ENCODE measurements around the gene TFCP2.
A peak's percentile ranks its signal among the peaks of the same experiment; 100 is the strongest.

Gene TFCP2

DNA sequence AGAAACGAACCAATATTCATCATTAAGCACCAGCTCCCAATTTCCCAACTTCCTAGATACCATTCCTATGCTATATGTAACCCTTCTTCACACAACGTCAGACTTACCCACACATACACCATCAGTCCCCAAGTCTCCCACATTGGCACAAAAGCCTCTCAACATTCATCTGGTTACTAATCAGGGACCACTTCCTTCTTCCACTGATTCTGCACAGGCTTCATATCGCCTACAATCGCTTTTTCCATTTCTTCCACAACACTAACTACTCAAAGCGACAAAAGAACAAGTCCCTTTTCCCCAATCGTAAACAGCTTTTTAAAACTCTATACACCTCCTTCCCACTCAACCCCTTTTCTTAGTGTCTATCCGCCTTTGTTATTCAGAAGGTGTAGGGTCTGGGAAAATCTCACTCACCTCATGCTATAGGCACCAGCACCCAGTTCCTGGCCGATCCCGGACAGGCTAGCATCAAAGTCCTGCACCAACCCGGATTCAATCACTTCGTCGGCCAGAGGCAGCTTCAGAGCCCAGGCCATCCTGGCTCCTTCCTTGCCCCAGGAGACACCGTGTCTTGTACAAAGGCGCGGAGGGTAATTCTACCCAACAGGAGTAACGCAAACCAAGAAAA is 936 bp downstream of the TFCP2 start:
- TF ChIP-seq, protein P1, sequence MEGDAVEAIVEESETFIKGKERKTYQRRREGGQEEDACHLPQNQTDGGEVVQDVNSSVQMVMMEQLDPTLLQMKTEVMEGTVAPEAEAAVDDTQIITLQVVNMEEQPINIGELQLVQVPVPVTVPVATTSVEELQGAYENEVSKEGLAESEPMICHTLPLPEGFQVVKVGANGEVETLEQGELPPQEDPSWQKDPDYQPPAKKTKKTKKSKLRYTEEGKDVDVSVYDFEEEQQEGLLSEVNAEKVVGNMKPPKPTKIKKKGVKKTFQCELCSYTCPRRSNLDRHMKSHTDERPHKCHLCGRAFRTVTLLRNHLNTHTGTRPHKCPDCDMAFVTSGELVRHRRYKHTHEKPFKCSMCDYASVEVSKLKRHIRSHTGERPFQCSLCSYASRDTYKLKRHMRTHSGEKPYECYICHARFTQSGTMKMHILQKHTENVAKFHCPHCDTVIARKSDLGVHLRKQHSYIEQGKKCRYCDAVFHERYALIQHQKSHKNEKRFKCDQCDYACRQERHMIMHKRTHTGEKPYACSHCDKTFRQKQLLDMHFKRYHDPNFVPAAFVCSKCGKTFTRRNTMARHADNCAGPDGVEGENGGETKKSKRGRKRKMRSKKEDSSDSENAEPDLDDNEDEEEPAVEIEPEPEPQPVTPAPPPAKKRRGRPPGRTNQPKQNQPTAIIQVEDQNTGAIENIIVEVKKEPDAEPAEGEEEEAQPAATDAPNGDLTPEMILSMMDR (IDR thresholded peaks at IDR 0.05; ENCODE audit: extremely low read depth, missing control alignments), result no peak
- peak; percentile 23 for DNase-seq (ENCODE audit: low spot score)

DNA sequence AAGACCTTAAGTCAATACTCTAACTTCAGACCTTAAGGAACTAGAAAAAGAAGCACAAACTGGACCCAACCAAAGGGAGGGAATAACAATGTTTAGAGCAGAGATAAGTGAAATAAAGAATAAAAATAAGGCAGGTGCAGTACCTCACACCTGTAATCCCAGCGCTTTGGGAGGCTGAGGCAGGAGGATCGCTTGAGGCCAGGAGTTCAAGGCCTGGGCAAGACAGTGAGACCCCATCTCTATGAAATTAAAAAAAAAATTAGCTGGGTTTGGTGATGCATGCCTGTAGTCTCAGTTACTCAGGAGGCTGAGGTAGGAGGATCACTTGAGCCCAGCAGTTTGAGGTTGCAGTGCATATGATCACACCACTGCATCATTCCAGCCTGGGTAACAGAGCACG is 9.1 kb downstream of the TFCP2 start:
- TF ChIP-seq, protein P1 (IDR thresholded peaks at IDR 0.05; ENCODE audit: extremely low read depth, missing control alignments), result no peak
- DNase-seq (ENCODE audit: low spot score), result no peak

DNA sequence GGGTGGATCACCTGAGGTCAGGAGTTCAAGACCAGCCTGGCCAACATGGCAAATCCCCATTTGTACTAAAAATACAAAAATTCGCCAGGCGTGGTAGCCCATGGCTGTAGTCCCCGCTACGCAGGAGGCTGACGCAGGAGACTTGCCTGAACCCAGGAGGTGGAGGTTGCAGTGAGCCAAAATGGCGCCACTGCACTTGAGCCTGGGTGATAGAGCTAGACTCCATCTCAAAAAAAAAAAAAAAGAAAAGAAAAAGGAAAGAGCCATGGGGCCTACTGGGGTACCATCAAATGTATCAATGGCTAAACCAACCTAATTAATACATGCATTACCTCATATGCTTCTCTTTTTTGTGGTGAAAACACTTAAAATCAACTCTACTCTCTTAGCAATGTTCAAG is 10.7 kb downstream of the TFCP2 start:
- TF ChIP-seq, protein P1 (IDR thresholded peaks at IDR 0.05; ENCODE audit: extremely low read depth, missing control alignments), result no peak
- no peak for DNase-seq (ENCODE audit: low spot score)

DNA sequence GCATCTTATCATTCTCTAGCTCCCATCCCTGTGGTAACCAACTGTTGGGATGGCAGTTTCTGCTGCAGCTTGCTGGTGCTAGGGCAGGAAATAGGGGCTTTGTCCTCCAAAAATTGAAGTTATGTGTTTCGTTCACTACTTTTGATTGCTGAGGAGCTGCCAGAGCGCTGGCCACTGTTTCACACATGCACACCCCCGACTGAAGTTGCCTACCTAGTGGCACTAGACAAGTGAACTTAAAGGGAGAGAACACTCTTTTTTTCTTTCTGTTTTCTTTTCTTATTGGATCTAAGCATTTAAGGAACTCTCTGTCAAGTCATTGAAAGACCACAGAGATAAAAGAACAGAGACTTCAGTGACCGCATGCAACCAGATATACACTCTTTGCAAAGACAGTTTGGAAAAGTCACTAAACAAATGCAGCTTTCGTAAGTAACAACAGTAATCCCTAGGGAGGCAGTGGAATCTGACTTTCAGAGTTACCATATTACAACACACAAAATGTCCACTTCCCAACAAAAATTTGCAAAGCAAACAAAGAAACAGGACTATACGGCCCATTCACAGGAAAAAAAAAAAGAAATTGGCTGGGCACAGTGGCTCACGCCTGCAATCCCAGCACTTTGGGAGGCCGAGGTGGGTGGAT is 12.0 kb downstream of the TFCP2 start:
- TF ChIP-seq, protein P1 (IDR thresholded peaks at IDR 0.05; ENCODE audit: extremely low read depth, missing control alignments), result no peak
- DNase-seq (ENCODE audit: low spot score), result no peak

DNA sequence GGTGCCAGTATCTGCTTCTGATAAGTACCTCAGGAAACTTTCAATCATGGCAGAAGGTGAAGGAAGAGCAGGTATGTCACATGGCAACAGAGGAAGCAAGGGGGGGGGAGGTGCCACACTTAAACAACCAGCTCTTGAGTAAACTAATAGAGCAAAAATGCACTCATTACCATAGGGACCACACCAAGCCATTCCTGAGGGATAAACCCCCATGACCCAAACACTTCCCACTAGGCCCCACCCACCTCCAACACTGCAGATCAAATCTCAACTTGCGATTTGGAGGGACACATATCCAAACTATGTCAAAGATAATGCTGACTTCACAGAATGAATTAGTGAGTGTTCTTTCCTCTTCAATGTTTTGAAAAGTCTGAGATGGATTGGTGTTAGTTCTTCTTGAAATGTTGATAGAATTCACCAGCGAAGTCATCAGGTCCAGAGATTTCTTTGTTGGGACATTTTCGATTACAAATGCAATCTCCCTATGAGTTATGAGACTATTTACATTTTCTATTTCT is 16.6 kb downstream of the TFCP2 start:
- DNase-seq (ENCODE audit: low spot score), result no peak
- TF ChIP-seq, protein P1 (IDR thresholded peaks at IDR 0.05; ENCODE audit: extremely low read depth, missing control alignments), result no peak

DNA sequence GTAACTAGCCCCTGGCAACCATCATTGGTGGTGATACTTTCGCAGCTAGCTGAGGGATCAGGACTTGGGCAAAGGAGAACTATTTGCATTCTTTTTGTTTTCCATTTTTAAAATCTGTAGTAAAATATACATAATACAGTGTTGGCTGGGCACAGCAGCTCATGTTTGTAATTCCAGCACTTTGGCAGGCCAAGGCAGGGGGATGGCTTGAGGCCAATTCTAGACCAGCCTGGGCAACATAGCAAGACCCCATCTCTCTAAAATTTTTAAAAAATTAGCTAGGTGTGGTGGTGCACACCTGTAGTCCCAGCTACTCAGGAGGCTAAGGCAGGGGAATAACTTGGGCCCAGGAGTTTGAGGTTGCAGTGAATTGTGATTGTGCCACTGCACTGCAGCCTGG is 20.0 kb downstream of the TFCP2 start:
- no peak for DNase-seq (ENCODE audit: low spot score)
- TF ChIP-seq, protein P1 (IDR thresholded peaks at IDR 0.05; ENCODE audit: extremely low read depth, missing control alignments), result no peak

DNA sequence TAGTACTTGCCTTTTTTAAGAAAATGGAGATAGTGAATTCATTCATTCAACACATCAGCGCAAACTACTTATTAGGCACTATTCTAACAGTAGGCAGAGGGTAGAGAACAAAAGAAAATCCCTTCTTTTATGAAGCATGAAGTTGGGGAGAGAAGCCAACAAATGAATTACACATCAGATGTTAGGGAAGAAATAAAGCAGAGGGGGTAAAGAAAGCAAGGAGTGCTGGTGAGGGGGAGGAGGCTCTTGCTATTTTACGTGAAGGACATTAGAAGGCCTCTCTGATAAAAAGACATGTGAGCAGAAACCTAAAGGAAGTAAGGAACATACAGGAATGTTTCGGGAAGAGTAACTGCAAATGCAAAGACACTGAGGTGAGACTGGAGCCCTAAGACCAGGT is 22.2 kb downstream of the TFCP2 start:
- TF ChIP-seq, protein P1 (IDR thresholded peaks at IDR 0.05; ENCODE audit: extremely low read depth, missing control alignments), result no peak
- DNase-seq (ENCODE audit: low spot score), result no peak
